Astrocyte (in vitro differentiated cells and primary cell): ENCODE results near the gene PPP6R3.

Experiments
- CTCF ChIP-seq: IDR thresholded peaks from 2 replicates; pipeline ENCODE4 v1.5.1; 2011; ENCODE audit warnings: low read depth, mild to moderate bottlenecking, inconsistent platforms, low read length, moderate library complexity; ENCODE audit not compliant: insufficient read depth
- EZH2 ChIP-seq: IDR thresholded peaks from 2 replicates; pipeline ENCODE4 v1.6.1; 2012; ENCODE audit warnings: mild to moderate bottlenecking, low read length, inconsistent platforms; ENCODE audit not compliant: insufficient read depth

DNA sequence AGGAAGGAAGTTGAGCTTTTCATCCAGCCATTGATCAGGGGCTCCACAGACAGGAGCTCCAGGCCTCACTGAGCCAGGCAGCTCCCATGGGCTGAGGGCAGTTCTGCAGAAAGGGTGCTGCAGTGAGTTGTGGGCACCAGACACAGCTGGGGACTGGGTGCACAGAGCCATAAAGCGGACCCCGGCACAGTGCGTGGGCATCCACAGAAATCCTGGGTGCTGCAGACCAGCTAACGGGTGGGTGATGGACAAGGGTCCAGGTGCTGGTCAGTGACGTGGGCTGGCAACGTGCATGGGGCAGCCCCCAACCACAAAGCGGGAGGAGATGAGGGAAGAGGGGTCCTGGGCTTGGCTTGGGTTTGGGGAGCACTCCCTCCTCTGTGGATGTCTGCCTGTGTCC, 204.4 kb downstream of the PPP6R3 start:
- no peak for TF ChIP-seq CTCF
- TF ChIP-seq EZH2 = no peak
